GM19023 (cell line): ENCODE measurements around the gene ACR.
"Not testable (repeated sequence)": the region's sequence is repeated elsewhere in the genome, so short reads cannot be mapped to it uniquely, and the experiment has no call there.

Experiments used
- ATAC-seq: cut with Tn5 transposase; IDR thresholded peaks from one replicate; pipeline ENCODE4 v1.9.1; 2021; ENCODE audit warnings: mild to moderate bottlenecking, moderate library complexity; ENCODE audit not compliant: unreplicated experiment

ACR gene

GRCh38 chr22:50761829-50762228, 23.8 kb downstream of the ACR start:
- ATAC-seq, result not testable (repeated sequence)

- not testable (repeated sequence) for ATAC-seq
Measured at GRCh38 chr22:50764288-50764687, 26.3 kb downstream of the ACR start.

GRCh38 chr22:50775132-50775531, 37.1 kb downstream of the ACR start:
- ATAC-seq, result not testable (repeated sequence)

- ATAC-seq, result not testable (repeated sequence)
Measured at GRCh38 chr22:50777631-50778030, 39.6 kb downstream of the ACR start.

GRCh38 chr22:50780244-50780643, 42.2 kb downstream of the ACR start:
- ATAC-seq, result not testable (repeated sequence)

- not testable (repeated sequence) for ATAC-seq
Measured at GRCh38 chr22:50782253-50782652, 44.2 kb downstream of the ACR start.

GRCh38 chr22:50783033-50783879, 45.3 kb downstream of the ACR start, which contains the start of gene RABL2B:
Gene RABL2B (minus strand): TSS chr22:50783636. CDS start chr22:50782294, 1,342 bp downstream.
- peak; percentile 99 for ATAC-seq

GRCh38 chr22:50783880-50784276, 45.9 kb downstream of the ACR start:
- ATAC-seq, result peak; percentile 19

- ATAC-seq, result not testable (repeated sequence)
Measured at GRCh38 chr22:50785289-50785688, 47.3 kb downstream of the ACR start.

GRCh38 chr22:50786936-50787335, 48.9 kb downstream of the ACR start:
- ATAC-seq, result not testable (repeated sequence)
